Bone marrow (tissue), 2 donors: Measurements from ENCODE around the gene GALNT9.
"Not testable (repeated sequence)": the region's sequence is repeated elsewhere in the genome, so short reads cannot be mapped to it uniquely, and the experiment has no call there.

Experiments
- DNase-seq, 2 donors: peaks; one replicate each; lab custom pipeline; 2025; lab: John Stamatoyannopoulos, UW

Gene GALNT9

DNA sequence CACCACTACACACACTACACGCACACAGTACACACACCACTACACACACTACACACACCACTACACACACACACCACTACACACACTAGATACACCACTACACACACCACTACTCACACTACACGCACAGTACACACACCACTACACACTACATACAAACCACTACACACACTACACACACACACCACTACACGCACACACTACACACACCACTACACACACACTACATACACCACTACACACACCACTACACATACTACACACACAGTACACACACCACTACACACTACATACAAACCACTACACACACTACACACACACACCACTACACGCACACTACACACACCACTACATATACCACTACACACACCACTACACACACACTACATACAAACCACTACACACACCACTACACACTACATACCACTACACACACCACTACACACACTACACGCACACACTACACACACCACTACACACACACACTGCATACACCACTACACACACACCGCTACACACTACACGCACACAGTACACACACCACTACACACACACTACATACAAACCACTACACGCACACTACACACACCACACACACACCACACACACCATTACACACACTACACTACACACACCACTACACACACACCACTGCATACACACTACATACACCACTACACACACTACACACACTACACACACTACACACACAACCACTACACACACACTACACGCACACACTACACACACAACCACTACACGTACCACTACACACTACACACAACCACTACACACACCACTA lies 173.4 kb downstream of the GALNT9 start:
- no peak for DNase-seq

DNA sequence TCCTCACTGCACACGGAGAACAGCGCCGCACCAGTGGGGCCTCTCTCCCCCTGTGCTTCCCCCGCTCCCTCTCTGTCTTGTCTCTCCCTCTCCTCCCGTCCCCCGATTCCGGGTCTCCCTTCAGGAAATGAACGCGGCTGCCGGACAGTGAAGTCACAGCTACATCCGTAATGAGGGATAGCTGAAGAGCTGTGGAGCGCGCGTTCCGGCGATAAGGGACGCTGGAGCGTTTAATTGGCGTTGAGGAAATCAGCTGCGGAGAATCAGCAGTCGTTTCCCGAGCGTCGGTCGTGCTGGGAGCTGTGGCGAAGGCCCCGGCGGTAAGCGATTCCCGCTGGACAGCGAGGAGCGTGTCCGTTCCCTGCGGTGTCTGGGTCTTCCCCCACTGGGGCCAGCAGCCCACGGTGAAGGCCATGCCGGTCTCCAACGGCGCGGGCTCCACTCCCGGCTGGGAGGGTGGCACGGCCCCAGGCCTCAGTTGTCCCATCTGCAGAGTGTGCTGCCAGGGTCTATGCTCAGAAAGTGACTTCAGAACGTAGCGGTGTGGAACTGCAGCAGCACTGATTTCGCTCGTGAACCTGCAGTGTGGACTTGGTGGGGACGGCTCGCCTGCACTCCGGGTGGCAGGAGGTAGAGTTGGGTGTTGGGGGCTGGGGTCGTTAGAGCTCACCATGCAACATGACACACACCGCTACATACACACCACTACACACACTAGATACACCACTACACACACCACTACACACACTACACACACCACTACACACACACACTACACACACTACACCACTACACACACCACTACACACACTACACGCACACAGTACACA lies 174.2 kb downstream of the GALNT9 start:
- DNase-seq = no peak

DNA sequence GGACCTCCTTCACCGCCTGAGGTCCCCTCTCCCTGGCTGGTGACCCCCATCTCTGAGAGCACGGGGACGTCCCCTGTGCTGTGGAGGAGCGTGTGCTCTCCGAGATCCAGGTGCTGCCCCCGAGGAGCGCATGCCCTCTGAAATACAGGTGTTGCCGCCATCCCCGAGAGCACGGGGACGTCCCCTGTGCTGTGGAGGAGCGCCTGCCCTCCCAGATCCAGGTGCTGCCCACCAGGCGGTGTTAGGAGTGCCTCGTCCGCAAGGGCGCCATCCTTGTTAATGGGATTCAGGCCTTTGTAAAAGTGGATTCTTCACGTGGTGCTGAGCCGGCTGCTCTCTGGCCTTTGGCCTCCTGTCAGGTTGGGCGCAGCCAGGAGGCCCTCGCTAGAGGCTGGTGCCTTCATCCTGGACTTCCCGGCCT lies 175.0 kb downstream of the GALNT9 start:
- DNase-seq = no peak

DNA sequence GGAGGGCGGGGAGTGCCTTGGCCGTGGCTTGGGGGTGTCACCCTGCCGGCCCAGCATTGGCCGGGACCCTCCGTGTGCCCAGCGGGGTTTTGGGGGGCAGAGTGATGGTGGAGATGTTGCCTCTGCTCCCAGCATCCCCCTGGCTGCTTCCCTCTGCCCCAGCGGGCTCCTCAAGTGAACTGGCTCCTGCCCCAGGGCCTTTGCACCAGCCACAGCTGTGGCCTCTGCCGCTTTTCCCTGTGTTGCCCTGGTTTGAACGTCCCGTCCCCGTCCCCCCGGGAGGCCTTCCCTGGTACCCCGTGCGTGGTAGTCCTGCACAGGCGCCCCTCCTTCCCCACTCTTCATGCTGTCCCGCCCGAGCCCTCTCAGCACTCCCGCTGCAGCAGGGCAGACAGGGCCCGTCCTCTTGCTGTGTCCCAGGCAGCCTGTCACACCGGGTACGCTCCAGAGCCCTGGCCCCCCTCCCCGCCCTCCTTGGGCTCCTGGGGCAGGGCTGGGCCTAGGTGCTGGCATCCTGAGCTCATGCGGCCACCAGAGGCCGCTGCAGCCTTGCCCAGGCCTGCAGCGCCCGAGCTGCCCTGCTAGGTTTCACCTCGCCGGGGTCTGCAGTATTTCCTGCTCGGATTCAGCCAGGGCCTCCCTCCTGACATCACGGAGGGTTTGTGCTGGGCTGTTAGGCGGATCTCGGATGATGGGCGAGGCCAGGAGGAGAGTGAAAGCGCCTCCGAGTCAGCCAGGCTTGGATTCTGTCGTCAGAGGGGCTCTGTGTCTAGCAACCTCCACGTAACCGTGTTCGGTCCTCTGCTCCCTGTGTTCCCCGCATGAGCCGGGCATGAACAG lies 175.7 kb downstream of the GALNT9 start:
- peak; percentile 19 to 48 for DNase-seq

DNA sequence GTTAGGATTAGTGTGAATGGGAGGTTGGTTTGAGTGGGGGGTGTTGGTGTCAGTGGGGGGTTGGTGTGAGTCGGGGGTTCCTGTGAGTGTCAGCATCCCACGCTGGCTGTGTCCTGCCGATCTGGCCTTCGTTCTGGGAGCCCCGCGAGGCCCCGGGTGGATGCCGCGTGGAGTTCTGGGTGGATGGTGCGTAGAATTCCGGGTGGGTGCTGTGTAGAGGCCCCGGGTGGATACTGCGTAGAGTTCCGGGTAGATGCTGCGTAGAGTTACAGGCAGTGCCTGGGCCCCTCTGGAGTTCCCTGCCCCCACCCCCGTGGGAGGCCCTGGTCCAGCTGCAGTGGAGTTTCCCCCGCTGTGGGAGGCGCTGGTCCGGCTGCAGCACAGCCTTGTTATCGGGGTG lies 176.4 kb downstream of the GALNT9 start:
- DNase-seq = no peak

DNA sequence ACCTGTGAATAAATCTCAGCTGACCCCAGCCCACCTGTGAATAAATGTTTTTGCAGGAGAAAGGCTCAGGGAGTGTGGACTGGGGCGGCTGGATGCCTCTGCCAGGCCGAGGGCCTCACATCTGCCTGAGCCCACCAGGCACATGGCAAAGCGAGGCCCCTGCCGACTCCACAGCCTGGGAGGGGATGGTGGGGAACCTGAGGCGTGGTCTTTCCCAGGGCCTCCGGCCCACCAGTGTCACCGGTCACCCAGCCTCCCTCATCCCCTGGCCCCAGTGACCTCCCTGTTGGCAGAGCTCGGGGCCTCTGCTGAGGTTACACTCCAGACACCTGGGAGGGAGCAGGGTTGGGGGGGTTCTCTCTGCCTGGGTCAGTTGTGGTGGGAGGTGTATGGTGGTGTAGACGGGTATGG lies 177.0 kb downstream of the GALNT9 start:
- DNase-seq = no peak

DNA sequence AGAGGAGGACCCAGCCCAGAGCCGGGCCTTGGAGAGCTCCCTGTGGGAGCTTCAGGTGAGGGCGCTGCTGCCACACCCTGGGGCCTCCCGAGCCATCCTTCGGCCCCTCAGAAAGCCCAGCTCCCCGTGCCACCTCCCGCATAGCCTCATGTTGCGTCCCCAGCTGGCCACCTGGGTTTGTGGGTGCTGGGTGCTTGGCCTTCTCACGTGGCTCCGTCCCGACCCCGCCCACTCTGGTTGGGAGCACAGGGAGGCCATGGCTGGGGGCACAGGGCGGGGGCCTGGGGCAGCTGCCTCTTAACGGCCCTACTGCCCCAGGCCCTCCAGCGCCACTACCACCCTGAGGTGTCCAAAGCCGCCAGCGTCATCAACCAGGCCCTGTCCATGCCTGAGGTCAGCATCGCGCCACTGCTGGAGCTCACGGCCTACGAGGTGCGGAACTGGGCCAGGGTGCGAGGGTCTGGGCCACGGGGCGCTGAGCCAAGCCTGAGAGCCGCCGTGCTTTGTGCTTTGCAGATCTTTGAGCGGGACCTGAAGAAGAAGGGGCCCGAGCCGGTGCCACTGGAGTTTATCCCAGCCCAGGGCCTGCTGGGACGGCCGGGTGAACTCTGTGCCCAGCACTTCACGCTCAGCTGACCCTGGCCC lies 177.5 kb downstream of the GALNT9 start:
- no peak for DNase-seq

DNA sequence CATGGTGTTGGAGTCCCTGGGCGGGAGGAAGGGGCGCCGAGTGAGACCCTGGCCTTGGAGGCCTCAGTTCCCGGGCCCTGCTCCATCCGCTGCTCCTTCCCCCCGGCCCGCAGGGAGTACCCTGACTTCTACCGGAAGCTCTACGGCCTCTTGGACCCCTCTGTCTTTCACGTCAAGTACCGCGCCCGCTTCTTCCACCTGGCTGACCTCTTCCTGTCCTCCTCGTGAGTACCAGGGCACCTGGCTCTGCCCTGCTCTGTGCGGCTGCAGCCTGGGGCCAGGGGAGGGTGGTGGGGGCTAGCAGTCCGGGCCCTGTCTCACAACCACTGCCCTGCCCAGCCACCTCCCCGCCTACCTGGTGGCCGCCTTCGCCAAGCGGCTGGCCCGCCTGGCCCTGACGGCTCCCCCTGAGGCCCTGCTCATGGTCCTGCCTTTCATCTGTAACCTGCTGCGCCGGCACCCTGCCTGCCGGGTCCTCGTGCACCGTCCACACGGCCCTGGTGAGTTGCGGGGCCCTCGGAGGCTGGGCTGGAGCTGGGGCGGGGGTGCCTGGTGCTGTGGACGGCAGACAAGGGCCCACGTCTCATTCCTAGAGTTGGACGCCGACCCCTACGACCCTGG lies 178.1 kb downstream of the GALNT9 start:
- DNase-seq = no peak

DNA sequence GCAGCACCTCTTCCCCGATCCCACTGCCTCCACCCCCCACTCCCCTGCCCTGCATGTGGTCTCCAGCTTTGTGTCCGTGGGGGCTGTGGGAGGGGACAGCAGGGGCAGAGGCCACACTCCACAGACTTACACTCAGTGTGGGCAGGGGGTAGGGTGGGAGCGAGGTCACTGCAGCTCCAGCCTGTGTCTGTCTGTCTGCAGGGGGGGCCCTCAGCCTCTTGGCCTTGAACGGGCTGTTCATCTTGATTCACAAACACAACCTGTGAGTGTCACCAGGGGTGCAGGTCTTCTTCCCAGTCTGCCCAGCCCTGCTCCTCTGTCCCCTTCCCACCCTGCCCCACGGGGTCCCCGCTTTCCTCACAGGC lies 178.6 kb downstream of the GALNT9 start:
- DNase-seq = no peak

DNA sequence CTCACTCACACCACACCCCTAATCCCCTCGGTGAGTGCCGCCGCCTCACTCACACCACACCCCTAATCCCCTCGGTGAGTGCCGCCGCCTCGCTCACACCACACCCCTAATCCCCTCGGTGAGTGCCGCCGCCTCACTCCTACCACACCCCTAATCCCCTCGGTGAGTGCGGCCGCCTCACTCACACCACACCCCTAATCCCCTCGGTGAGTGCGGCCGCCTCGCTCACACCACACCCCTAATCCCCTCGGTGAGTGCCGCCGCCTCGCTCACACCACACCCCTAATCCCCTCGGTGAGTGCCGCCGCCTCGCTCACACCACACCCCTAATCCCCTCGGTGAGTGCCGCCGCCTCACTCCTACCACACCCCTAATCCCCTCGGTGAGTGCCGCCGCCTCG lies 179.9 kb downstream of the GALNT9 start:
- DNase-seq = not testable (repeated sequence)

DNA sequence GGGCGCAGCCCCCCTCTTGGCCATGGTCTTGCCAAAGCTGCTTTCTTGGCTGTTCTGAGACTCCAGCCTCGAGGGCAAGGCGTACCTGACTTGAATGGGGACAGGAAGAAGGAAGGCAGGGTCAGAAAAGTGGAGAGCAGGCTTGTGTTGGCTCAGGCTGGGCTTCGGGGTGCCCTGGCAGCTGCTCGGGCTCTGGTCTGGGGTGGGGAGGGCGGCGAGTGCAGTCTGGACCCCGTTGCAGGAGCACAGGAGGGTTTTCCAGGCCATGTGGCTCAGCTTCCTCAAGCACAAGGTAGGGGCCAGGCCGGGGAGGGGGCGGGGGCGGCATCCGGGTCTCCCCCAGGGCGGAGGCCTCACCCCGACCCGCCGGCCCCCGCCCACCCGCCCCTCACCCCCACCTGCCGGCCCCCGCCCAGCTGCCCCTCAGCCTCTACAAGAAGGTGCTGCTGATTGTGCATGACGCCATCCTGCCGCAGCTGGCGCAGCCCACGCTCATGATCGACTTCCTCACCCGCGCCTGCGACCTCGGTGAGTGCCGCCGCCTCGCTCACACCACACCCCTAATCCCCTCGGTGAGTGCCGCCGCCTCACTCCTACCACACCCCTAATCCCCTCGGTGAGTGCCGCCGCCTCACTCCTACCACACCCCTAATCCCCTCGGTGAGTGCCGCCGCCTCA lies 180.9 kb downstream of the GALNT9 start:
- DNase-seq = no peak

DNA sequence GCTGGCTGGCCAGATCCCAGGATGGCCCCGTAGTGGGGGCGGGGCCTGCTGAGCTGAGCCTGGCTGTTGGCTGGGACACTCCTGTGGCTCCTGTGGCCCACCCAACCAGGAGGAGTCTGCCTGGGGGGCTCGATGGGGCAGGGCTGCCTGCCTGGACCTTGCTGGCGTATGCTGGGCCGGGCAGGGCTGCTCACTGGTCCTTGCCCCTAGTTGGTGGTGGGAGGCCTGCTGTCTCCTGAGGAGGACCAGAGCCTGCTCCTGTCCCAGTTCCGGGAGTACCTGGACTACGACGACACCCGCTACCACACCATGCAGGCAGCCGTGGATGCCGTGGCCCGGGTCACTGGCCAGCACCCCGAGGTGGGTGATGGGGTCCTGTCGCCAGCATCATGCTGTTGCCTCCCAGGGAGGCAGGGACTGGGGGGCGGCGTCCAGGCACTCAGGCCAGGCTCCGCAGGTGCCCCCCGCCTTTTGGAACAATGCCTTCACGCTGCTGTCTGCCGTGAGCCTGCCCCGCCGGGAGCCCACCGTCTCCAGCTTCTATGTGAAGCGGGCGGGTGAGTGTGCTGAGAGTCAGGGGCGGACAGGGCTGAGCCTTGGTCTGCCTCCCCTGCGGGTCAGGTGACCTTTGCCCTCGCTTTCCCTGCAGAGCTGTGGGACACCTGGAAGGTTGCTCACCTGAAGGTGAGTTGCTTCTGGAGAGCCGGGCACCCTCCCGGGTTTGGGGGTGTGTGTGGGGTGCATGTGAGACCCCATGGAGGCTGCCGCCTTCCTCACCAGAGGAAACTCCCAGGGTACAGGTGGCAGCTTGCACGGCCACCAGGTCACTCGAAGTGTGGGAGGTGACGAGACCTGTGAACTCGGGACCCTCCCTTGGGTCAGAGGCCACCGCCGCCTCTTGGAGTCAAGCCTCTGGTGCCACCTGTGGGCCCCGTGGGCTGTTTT lies 181.7 kb downstream of the GALNT9 start:
- no peak for DNase-seq

DNA sequence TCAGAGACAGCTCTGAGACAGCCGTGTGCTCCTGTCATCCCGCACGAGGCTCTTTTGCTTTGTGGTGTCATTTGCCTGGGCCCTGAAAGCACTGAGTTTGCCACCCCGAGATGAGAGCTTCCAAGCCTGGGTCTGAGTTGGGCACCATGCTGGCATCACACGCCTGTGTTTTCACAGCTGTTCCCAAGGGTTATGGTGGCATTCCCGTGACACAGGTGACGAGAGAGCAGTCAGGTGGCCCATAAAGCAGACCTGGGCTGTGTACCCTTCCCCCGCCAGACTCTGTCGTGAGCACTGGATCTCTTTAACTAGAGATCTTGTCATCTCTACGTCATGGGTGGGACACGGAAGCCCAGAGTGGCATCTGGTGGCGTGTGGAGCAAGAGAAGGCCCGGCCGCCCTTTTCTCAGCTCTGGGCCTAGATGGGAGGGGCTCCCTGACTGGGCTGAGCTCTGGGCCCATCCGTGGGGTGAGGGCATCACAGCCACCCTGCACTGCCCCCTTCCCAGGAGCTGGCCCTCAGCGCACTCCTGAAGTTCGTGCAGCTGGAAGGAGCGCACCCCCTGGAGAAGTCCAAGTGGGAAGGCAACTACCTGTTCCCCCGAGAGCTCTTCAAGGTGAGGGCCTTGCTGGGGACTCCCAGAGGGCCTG lies 182.5 kb downstream of the GALNT9 start:
- DNase-seq = no peak
